Mesenchymal stem cell (in vitro differentiated cells and primary cell): ENCODE results near the gene IGSF23.

Source experiments
- DNase-seq: peaks from one replicate; pipeline ENCODE4 v3.0.0-alpha.2; 2013
- H2AFZ ChIP-seq: one replicate; pipeline ENCODE4 v1.6.1; 2013; ENCODE audit warnings: low read depth, mild to moderate bottlenecking, control low read depth, inconsistent platforms, low read length, moderate library complexity
- H2AK5ac ChIP-seq: 2 replicates; pipeline ENCODE4 v1.6.1; 2013; ENCODE audit warnings: low read length, moderate library complexity, mild to moderate bottlenecking, inconsistent platforms; ENCODE audit not compliant: severe bottlenecking
- H2BK120ac ChIP-seq: one replicate; pipeline ENCODE4 v1.6.1; 2013; ENCODE audit warnings: low read depth, mild to moderate bottlenecking, inconsistent platforms, low read length, moderate library complexity
- H2BK12ac ChIP-seq, 2 experiments: one replicate each; pipeline ENCODE4 v1.6.1; 2013; ENCODE audit warnings: inconsistent platforms in 2 of 2, low read length in 2 of 2, mild to moderate bottlenecking in 2 of 2, moderate library complexity in 2 of 2, control low read depth in 1 of 2
- H2BK15ac ChIP-seq: one replicate; pipeline ENCODE4 v1.6.1; 2013; ENCODE audit warnings: mild to moderate bottlenecking, low read depth, inconsistent platforms; ENCODE audit not compliant: poor library complexity, severe bottlenecking
- H2BK5ac ChIP-seq: 2 replicates; pipeline ENCODE4 v1.6.1; 2013; ENCODE audit warnings: low read depth, mild to moderate bottlenecking, low read length, control low read depth, inconsistent platforms; ENCODE audit not compliant: poor library complexity, severe bottlenecking
- H3K14ac ChIP-seq, 2 experiments: one replicate each; pipeline ENCODE4 v1.6.1; 2013; ENCODE audit warnings: inconsistent platforms in 2 of 2, low read length in 2 of 2, control low read depth in 1 of 2, mild to moderate bottlenecking in 1 of 2, moderate library complexity in 1 of 2
- H3K18ac ChIP-seq, 2 experiments: one replicate each; pipeline ENCODE4 v1.6.1; 2013; ENCODE audit warnings: inconsistent platforms in 2 of 2, low read length in 2 of 2, control low read depth in 1 of 2, low read depth in 1 of 2, mild to moderate bottlenecking in 1 of 2
- H3K23ac ChIP-seq, 2 experiments: one replicate each; pipeline ENCODE4 v1.6.1; 2013; ENCODE audit warnings: inconsistent platforms in 2 of 2, low read length in 2 of 2, mild to moderate bottlenecking in 2 of 2, moderate library complexity in 2 of 2, control low read depth in 1 of 2
- H3K27ac ChIP-seq: 2 replicates; pipeline ENCODE4 v1.5.1; 2013; ENCODE audit warnings: mild to moderate bottlenecking, moderate library complexity, low read length, control low read depth, inconsistent platforms; ENCODE audit not compliant: poor library complexity, severe bottlenecking
- H3K27me3 ChIP-seq, 2 experiments: 2 replicates each; pipeline versions ENCODE4 v1.6.1 to v1.7.0; 2013; ENCODE audit warnings: low read length in 2 of 2, mild to moderate bottlenecking in 2 of 2, moderate library complexity in 2 of 2, control low read depth in 1 of 2, inconsistent platforms in 1 of 2; ENCODE audit not compliant: control insufficient read depth in 1 of 2, insufficient read depth in 1 of 2
- H3K36me3 ChIP-seq, 2 experiments: 2 replicates each; pipeline versions ENCODE4 v1.6.1 to v1.7.0; 2013; ENCODE audit warnings: low read length in 2 of 2, control low read depth in 1 of 2, inconsistent platforms in 1 of 2, low read depth in 1 of 2, mild to moderate bottlenecking in 1 of 2; ENCODE audit not compliant: insufficient read depth in 2 of 2, control insufficient read depth in 1 of 2
- H3K4ac ChIP-seq, 2 experiments: one replicate each; pipeline ENCODE4 v1.6.1; 2013; ENCODE audit warnings: inconsistent platforms in 2 of 2, low read length in 2 of 2, mild to moderate bottlenecking in 2 of 2, moderate library complexity in 2 of 2, control low read depth in 1 of 2, low read depth in 1 of 2
- H3K4me1 ChIP-seq: 2 replicates; pipeline ENCODE4 v1.6.1; 2013; ENCODE audit warnings: low read depth, low read length, control low read depth; ENCODE audit not compliant: control insufficient read depth, insufficient read depth
- H3K4me2 ChIP-seq: 2 replicates; pipeline ENCODE4 v1.6.1; 2013; ENCODE audit warnings: low read length, mild to moderate bottlenecking, inconsistent platforms; ENCODE audit not compliant: poor library complexity, severe bottlenecking
- H3K4me3 ChIP-seq, 2 experiments: 2 replicates each; pipeline versions ENCODE4 v1.5.1 to v1.7.0; 2013; ENCODE audit warnings: low read length in 2 of 2, mild to moderate bottlenecking in 2 of 2, control low read depth in 1 of 2, low read depth in 1 of 2; ENCODE audit not compliant: insufficient read depth in 1 of 2
- H3K79me1 ChIP-seq: replicated peaks from 2 replicates; pipeline ENCODE4 v1.6.1; 2013; ENCODE audit warnings: mild to moderate bottlenecking, control low read depth, low read length, inconsistent platforms; ENCODE audit not compliant: poor library complexity, severe bottlenecking
- H3K9ac ChIP-seq: 2 replicates; pipeline ENCODE4 v1.7.0; 2013; ENCODE audit warnings: mild to moderate bottlenecking, low read length, moderate library complexity
- H3K9me3 ChIP-seq: 2 replicates; pipeline ENCODE4 v1.7.0; 2013; ENCODE audit warnings: mild to moderate bottlenecking, low read length; ENCODE audit not compliant: control insufficient read depth
- H4K8ac ChIP-seq: one replicate; pipeline ENCODE4 v1.6.1; 2013; ENCODE audit warnings: inconsistent platforms, mild to moderate bottlenecking, low read length, moderate library complexity
- H4K91ac ChIP-seq: one replicate; pipeline ENCODE4 v1.6.1; 2013; ENCODE audit warnings: mild to moderate bottlenecking, low read length, inconsistent platforms
- WGBS: methylation state at CpG from one replicate; pipeline ENCODE4 v1.1.7; 2013; ENCODE audit warnings: mixed read lengths; 5-methylcytosine and 5-hydroxymethylcytosine counted together

Gene IGSF23

GRCh38 chr19:44635581-44636438, 22.4 kb downstream of the IGSF23 start:
- Histone ChIP-seq H2BK5ac (peak overlapping the region; percentile 35), H3K9me3 (no peaks in the 10 kb centered on the region)
- no peak for DNase-seq

GRCh38 chr19:44636439-44637389, 23.4 kb downstream of the IGSF23 start:
- Histone ChIP-seq H3K4ac (no peak overlapping the region), H3K36me3 (no peaks in the 10 kb centered on the region), H2BK5ac (peak overlapping the region; percentile 35), H3K9ac (no peak overlapping the region), H3K18ac (no peak overlapping the region), H3K4me1 (peaks cover 19% of the 10 kb centered on the region), H3K4me3 (no peak overlapping the region), H3K4me2 (no peak overlapping the region), H3K79me1 (peaks cover 6% of the 10 kb centered on the region), H3K23ac (no peak overlapping the region), H2AFZ (no peak overlapping the region), H2AK5ac (peak overlapping the region; percentile 93), H4K91ac (no peak overlapping the region), H2BK15ac (no peak overlapping the region), H3K27ac (no peak overlapping the region), H3K27me3 (peaks cover 0 to 10% of the 10 kb centered on the region in 2 experiments), H4K8ac (no peak overlapping the region), H3K14ac (no peak overlapping the region), H3K9me3 (no peaks in the 10 kb centered on the region), H2BK120ac (no peak overlapping the region), H2BK12ac (no peak overlapping the region)
- DNase-seq = no peak
- 85% methylated on average over 11 of the region's 11 CpGs for WGBS

More at GRCh38 chr19:44635581-44636438, 22.4 kb downstream of the IGSF23 start:
- peak overlapping the region; percentile 68 for H3K27ac ChIP-seq
- H2BK15ac ChIP-seq = no peak overlapping the region
- peaks cover 19% of the 10 kb centered on the region for H3K4me1 ChIP-seq
- H3K4me2 ChIP-seq = peak overlapping the region; percentile 8
- H2AK5ac ChIP-seq = peak overlapping the region; percentile 93
- no peaks in the 10 kb centered on the region for H3K36me3 ChIP-seq
- no peak overlapping the region for H2BK12ac ChIP-seq
- H3K14ac ChIP-seq = no peak overlapping the region
- no peak overlapping the region for H4K8ac ChIP-seq
- H2BK120ac ChIP-seq = no peak overlapping the region
- WGBS = 97% methylated on average over 2 of the region's 3 CpGs
- no peak overlapping the region for H4K91ac ChIP-seq
- H3K23ac ChIP-seq = no peak overlapping the region
- H3K79me1 ChIP-seq = peaks cover 2% of the 10 kb centered on the region
- H3K27me3 ChIP-seq = peaks cover 0 to 10% of the 10 kb centered on the region in 2 experiments
- H2AFZ ChIP-seq = no peak overlapping the region
- H3K4ac ChIP-seq = no peak overlapping the region
- no peak overlapping the region for H3K18ac ChIP-seq
- H3K4me3 ChIP-seq = no peak overlapping the region
- no peak overlapping the region for H3K9ac ChIP-seq

GRCh38 chr19:44637390-44637764, 24.0 kb downstream of the IGSF23 start:
- peaks cover 21% of the 10 kb centered on the region for H3K4me1 ChIP-seq
- H2BK120ac ChIP-seq = no peak overlapping the region
- no peak overlapping the region for H3K18ac ChIP-seq
- peak overlapping the region; percentile 42 for H2AK5ac ChIP-seq
- H3K27me3 ChIP-seq = peaks cover 0 to 10% of the 10 kb centered on the region in 2 experiments
- no peak overlapping the region for H3K4me3 ChIP-seq
- peaks cover 8% of the 10 kb centered on the region for H3K79me1 ChIP-seq
- no peak overlapping the region for H2AFZ ChIP-seq
- no peak overlapping the region for H2BK12ac ChIP-seq
- DNase-seq = no peak
- no peak overlapping the region for H2BK5ac ChIP-seq
- peak overlapping the region in 1 of 2 experiments; percentile 36 for H3K14ac ChIP-seq
- H3K9ac ChIP-seq = no peak overlapping the region
- no peak overlapping the region for H3K23ac ChIP-seq
- H2BK15ac ChIP-seq = no peak overlapping the region
- WGBS = 95% methylated on average over 5 of the region's 5 CpGs
- H3K4ac ChIP-seq = no peak overlapping the region
- no peaks in the 10 kb centered on the region for H3K9me3 ChIP-seq
- no peak overlapping the region for H4K8ac ChIP-seq
- no peaks in the 10 kb centered on the region for H3K36me3 ChIP-seq
- no peak overlapping the region for H4K91ac ChIP-seq
- H3K4me2 ChIP-seq = no peak overlapping the region
- H3K27ac ChIP-seq = no peak overlapping the region

DNA sequence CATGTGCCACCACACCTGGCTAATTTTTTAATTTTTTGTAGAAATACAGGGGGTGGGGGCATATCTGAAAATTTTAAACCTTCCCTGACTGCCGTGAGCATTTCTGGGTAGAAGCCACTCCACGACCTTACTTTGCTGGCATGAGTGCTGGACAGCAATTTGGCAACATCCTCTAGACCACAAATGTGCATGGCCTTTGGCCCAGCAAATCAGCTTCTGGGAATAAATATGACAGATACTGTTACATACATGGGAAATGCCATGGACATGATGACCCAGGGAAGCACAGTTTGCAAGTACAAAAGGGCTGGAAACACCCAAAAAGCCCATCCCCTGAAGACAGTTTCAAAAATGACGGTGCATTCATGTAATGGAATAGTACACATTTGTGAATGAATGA, 27.2 kb downstream of the IGSF23 start:
- Histone ChIP-seq H3K9ac (no peak overlapping the region), H3K9me3 (no peaks in the 10 kb centered on the region), H2BK5ac (no peak overlapping the region), H2BK120ac (no peak overlapping the region), H2BK15ac (no peak overlapping the region), H3K27me3 (peaks cover 0 to 2% of the 10 kb centered on the region in 2 experiments), H4K8ac (no peak overlapping the region), H3K4me3 (no peak overlapping the region), H3K4me1 (peaks cover 27% of the 10 kb centered on the region), H3K18ac (no peak overlapping the region), H2BK12ac (no peak overlapping the region), H4K91ac (no peak overlapping the region), H2AK5ac (no peak overlapping the region), H3K27ac (no peak overlapping the region), H3K36me3 (no peaks in the 10 kb centered on the region), H3K23ac (no peak overlapping the region), H2AFZ (no peak overlapping the region), H3K79me1 (peaks cover 13% of the 10 kb centered on the region), H3K4ac (no peak overlapping the region), H3K14ac (no peak overlapping the region), H3K4me2 (no peak overlapping the region)
- WGBS = 91% methylated on average over 3 of the region's 3 CpGs
- peak; percentile 31 for DNase-seq
